Measurements from ENCODE around the gene CD63. TPM values are rescaled to one million over a fixed set of nuclear protein-coding genes. Genes with fewer than 3 reads are reported as not detected.

The CD63 gene
- total RNA-seq, 1 experiment from 2014 or later: 409 TPM

DNA sequence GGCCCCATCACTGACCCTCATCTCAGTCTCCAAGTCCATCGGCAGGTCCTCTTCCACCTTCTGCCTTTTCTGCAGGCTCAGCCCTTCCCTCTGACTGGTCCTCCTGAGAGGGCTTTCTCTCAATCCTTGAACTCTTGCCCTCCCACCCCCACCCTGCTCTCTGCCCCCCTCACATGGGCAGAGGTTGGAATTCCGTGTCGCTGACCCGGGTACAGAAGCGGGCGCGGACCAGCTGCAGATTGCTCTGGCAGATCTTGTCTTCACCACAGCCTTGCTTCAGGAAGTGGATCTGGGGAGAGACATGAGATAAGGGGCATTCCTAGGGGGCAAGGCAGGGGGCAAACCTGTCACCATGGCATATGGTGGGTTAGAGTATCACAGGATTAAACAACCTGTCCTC lies 33.5 kb downstream of the CD63 start:
- CTCF ChIA-PET: interaction anchor here (1.4 to 3.1 kb wide), 2 partner anchors 11 to 14 kb away, joined by 5 to 27 read pairs; partner anchors contain the start of gene ITGA7
- POLR2A ChIA-PET: no interaction called here
- no peaks in the 10 kb centered on the region for H3K9me3 Mint-ChIP-seq
- no peaks in the 10 kb centered on the region for H3K4me1 Mint-ChIP-seq
- no peak for ATAC-seq
- DNase-seq (ENCODE audit: low spot score): no peak
- no peaks in the 10 kb centered on the region for H3K27me3 Mint-ChIP-seq (ENCODE audit: low read depth)
- peaks cover 24% of the 10 kb centered on the region for H3K36me3 Mint-ChIP-seq
- TF ChIP-seq, protein P1, sequence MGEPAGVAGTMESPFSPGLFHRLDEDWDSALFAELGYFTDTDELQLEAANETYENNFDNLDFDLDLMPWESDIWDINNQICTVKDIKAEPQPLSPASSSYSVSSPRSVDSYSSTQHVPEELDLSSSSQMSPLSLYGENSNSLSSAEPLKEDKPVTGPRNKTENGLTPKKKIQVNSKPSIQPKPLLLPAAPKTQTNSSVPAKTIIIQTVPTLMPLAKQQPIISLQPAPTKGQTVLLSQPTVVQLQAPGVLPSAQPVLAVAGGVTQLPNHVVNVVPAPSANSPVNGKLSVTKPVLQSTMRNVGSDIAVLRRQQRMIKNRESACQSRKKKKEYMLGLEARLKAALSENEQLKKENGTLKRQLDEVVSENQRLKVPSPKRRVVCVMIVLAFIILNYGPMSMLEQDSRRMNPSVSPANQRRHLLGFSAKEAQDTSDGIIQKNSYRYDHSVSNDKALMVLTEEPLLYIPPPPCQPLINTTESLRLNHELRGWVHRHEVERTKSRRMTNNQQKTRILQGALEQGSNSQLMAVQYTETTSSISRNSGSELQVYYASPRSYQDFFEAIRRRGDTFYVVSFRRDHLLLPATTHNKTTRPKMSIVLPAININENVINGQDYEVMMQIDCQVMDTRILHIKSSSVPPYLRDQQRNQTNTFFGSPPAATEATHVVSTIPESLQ (CRISPR knock-in tag; IDR thresholded peaks at IDR 0.05): no peak
- TF ChIP-seq CREB1 (CRISPR knock-in tag; IDR thresholded peaks at IDR 0.05) (no peak), E2F5 (CRISPR knock-in tag; IDR thresholded peaks at IDR 0.05) (no peak), TEAD4 (CRISPR knock-in tag; IDR thresholded peaks at IDR 0.05) (no peak), OVOL2 (CRISPR knock-in tag; IDR thresholded peaks at IDR 0.05; ENCODE audit: borderline replicate concordance) (no peak), GRHL2 (CRISPR knock-in tag; IDR thresholded peaks at IDR 0.05; ENCODE audit: insufficient replicate concordance, severe bottlenecking) (no peak), FOXK1 (CRISPR knock-in tag; IDR thresholded peaks at IDR 0.05) (no peak), TCF7 (CRISPR knock-in tag; IDR thresholded peaks at IDR 0.05; ENCODE audit: low read depth) (no peak), JAZF1 (CRISPR knock-in tag; IDR thresholded peaks at IDR 0.05) (no peak)
- TF ChIP-seq, protein P2, sequence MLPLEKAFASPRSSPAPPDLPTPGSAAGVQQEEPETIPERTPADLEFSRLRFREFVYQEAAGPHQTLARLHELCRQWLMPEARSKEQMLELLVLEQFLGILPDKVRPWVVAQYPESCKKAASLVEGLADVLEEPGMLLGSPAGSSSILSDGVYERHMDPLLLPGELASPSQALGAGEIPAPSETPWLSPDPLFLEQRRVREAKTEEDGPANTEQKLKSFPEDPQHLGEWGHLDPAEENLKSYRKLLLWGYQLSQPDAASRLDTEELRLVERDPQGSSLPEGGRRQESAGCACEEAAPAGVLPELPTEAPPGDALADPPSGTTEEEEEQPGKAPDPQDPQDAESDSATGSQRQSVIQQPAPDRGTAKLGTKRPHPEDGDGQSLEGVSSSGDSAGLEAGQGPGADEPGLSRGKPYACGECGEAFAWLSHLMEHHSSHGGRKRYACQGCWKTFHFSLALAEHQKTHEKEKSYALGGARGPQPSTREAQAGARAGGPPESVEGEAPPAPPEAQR (CRISPR knock-in tag; IDR thresholded peaks at IDR 0.05): no peak
- TF ChIP-seq, protein P3, sequence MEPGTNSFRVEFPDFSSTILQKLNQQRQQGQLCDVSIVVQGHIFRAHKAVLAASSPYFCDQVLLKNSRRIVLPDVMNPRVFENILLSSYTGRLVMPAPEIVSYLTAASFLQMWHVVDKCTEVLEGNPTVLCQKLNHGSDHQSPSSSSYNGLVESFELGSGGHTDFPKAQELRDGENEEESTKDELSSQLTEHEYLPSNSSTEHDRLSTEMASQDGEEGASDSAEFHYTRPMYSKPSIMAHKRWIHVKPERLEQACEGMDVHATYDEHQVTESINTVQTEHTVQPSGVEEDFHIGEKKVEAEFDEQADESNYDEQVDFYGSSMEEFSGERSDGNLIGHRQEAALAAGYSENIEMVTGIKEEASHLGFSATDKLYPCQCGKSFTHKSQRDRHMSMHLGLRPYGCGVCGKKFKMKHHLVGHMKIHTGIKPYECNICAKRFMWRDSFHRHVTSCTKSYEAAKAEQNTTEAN (CRISPR knock-in tag; IDR thresholded peaks at IDR 0.05): no peak
- TF ChIP-seq, protein P4, sequence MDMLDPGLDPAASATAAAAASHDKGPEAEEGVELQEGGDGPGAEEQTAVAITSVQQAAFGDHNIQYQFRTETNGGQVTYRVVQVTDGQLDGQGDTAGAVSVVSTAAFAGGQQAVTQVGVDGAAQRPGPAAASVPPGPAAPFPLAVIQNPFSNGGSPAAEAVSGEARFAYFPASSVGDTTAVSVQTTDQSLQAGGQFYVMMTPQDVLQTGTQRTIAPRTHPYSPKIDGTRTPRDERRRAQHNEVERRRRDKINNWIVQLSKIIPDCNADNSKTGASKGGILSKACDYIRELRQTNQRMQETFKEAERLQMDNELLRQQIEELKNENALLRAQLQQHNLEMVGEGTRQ (CRISPR knock-in tag; IDR thresholded peaks at IDR 0.05): no peak
- TF ChIP-seq, protein P5, sequence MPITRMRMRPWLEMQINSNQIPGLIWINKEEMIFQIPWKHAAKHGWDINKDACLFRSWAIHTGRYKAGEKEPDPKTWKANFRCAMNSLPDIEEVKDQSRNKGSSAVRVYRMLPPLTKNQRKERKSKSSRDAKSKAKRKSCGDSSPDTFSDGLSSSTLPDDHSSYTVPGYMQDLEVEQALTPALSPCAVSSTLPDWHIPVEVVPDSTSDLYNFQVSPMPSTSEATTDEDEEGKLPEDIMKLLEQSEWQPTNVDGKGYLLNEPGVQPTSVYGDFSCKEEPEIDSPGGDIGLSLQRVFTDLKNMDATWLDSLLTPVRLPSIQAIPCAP (CRISPR knock-in tag; IDR thresholded peaks at IDR 0.05): no peak
- TF ChIP-seq, protein P6, sequence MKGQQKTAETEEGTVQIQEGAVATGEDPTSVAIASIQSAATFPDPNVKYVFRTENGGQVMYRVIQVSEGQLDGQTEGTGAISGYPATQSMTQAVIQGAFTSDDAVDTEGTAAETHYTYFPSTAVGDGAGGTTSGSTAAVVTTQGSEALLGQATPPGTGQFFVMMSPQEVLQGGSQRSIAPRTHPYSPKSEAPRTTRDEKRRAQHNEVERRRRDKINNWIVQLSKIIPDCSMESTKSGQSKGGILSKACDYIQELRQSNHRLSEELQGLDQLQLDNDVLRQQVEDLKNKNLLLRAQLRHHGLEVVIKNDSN (CRISPR knock-in tag; IDR thresholded peaks at IDR 0.05): no peak
- TF ChIP-seq, protein P7, sequence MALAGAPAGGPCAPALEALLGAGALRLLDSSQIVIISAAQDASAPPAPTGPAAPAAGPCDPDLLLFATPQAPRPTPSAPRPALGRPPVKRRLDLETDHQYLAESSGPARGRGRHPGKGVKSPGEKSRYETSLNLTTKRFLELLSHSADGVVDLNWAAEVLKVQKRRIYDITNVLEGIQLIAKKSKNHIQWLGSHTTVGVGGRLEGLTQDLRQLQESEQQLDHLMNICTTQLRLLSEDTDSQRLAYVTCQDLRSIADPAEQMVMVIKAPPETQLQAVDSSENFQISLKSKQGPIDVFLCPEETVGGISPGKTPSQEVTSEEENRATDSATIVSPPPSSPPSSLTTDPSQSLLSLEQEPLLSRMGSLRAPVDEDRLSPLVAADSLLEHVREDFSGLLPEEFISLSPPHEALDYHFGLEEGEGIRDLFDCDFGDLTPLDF (CRISPR knock-in tag; IDR thresholded peaks at IDR 0.05): no peak
- H3K27ac Mint-ChIP-seq: no peak overlapping the region
- H3K4me3 Mint-ChIP-seq: no peak overlapping the region

DNA sequence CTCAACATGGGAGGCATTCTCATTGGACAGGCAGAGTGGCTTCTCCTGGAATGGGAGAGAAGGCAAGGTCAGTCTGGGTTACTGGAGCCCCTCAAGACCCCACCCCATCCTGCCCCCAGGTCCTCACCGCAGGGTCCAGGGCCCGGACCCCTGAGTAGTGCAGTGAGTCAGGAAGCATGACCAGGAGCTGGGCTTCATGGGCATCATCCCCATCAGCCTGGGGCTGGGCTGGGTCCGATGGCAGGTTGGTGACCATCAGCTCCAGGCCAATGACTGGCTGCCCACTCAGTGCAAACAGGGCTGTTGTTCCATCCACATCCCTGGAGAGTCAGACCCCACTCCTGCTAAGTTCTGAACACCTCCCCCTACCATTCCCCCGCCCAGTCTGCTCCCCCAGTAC lies 34.2 kb downstream of the CD63 start:
- H3K4me3 Mint-ChIP-seq: no peak overlapping the region
- no peaks in the 10 kb centered on the region for H3K4me1 Mint-ChIP-seq
- ATAC-seq: no peak
- no peaks in the 10 kb centered on the region for H3K9me3 Mint-ChIP-seq
- CTCF ChIA-PET: interaction anchor here (1.0 to 3.1 kb wide), 2 partner anchors 12 to 13 kb away, joined by 3 to 27 read pairs; partner anchors contain the start of gene ITGA7
- peaks cover 24% of the 10 kb centered on the region for H3K36me3 Mint-ChIP-seq
- no peaks in the 10 kb centered on the region for H3K27me3 Mint-ChIP-seq (ENCODE audit: low read depth)
- no peak for DNase-seq (ENCODE audit: low spot score)
- no peak overlapping the region for H3K27ac Mint-ChIP-seq
- POLR2A ChIA-PET: interaction anchor here (0.9 kb wide), 1 partner anchor 10 kb away, joined by 3 read pairs; no protein-coding TSS in a partner anchor
- TF ChIP-seq, protein P8, sequence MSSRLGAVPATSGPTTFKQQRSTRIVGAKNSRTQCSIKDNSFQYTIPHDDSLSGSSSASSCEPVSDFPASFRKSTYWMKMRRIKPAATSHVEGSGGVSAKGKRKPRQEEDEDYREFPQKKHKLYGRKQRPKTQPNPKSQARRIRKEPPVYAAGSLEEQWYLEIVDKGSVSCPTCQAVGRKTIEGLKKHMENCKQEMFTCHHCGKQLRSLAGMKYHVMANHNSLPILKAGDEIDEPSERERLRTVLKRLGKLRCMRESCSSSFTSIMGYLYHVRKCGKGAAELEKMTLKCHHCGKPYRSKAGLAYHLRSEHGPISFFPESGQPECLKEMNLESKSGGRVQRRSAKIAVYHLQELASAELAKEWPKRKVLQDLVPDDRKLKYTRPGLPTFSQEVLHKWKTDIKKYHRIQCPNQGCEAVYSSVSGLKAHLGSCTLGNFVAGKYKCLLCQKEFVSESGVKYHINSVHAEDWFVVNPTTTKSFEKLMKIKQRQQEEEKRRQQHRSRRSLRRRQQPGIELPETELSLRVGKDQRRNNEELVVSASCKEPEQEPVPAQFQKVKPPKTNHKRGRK (CRISPR knock-in tag; IDR thresholded peaks at IDR 0.05; ENCODE audit: borderline replicate concordance): no peak
- TF ChIP-seq ATF3 (CRISPR knock-in tag; conservative IDR thresholded peaks at IDR 0.05): no peak
- TF ChIP-seq ZNF263 (CRISPR knock-in tag; IDR thresholded peaks at IDR 0.05; ENCODE audit: low read depth): no peak
- no peak for TF ChIP-seq NR2C2 (CRISPR knock-in tag; IDR thresholded peaks at IDR 0.05)
- TF ChIP-seq OVOL2 (CRISPR knock-in tag; IDR thresholded peaks at IDR 0.05; ENCODE audit: borderline replicate concordance): no peak
- TF ChIP-seq MXD4 (CRISPR knock-in tag; IDR thresholded peaks at IDR 0.05; ENCODE audit: borderline replicate concordance): no peak
- TF ChIP-seq, protein P7 (CRISPR knock-in tag; IDR thresholded peaks at IDR 0.05): no peak
- no peak for TF ChIP-seq SOX15 (CRISPR knock-in tag; IDR thresholded peaks at IDR 0.05)

Measured in WTC11 (cell line).